Muscle layer of duodenum (tissue), 2 donors: Measurements from ENCODE around the gene NISCH.
"Not testable (repeated sequence)": the region's sequence is repeated elsewhere in the genome, so short reads cannot be mapped to it uniquely, and the experiment has no call there.

ENCODE experiments used
- H3K27ac ChIP-seq: one replicate; pipeline ENCODE4 v1.7.0; 2013; ENCODE audit warnings: mild to moderate bottlenecking, low read length
- H3K27me3 ChIP-seq: one replicate; pipeline ENCODE4 v1.7.0; 2013; ENCODE audit warnings: low read depth, mild to moderate bottlenecking, control low read depth, low read length
- H3K36me3 ChIP-seq, 2 donors: one replicate each; pipeline ENCODE4 v1.7.0; 2013; ENCODE audit warnings: low read length in 2 of 2, control low read depth in 1 of 2, mild to moderate bottlenecking in 1 of 2; ENCODE audit not compliant: insufficient read depth in 2 of 2, control insufficient read depth in 1 of 2
- H3K4me1 ChIP-seq, 2 donors: one replicate each; pipeline ENCODE4 v1.7.0; 2013; ENCODE audit warnings: low read length in 2 of 2, mild to moderate bottlenecking in 2 of 2, control low read depth in 1 of 2, moderate library complexity in 1 of 2; ENCODE audit not compliant: insufficient read depth in 2 of 2, control insufficient read depth in 1 of 2
- H3K4me3 ChIP-seq, 2 donors: one replicate each; pipeline ENCODE4 v1.7.0; 2013; ENCODE audit warnings: low read length in 2 of 2, low read depth in 1 of 2, mild to moderate bottlenecking in 1 of 2
- H3K9me3 ChIP-seq, 2 donors: one replicate each; pipeline ENCODE4 v1.7.0; 2013; ENCODE audit warnings: low read length in 2 of 2, control low read depth in 1 of 2, mild to moderate bottlenecking in 1 of 2; ENCODE audit not compliant: control insufficient read depth in 1 of 2
- donor health status: healthy.

Gene NISCH

DNA sequence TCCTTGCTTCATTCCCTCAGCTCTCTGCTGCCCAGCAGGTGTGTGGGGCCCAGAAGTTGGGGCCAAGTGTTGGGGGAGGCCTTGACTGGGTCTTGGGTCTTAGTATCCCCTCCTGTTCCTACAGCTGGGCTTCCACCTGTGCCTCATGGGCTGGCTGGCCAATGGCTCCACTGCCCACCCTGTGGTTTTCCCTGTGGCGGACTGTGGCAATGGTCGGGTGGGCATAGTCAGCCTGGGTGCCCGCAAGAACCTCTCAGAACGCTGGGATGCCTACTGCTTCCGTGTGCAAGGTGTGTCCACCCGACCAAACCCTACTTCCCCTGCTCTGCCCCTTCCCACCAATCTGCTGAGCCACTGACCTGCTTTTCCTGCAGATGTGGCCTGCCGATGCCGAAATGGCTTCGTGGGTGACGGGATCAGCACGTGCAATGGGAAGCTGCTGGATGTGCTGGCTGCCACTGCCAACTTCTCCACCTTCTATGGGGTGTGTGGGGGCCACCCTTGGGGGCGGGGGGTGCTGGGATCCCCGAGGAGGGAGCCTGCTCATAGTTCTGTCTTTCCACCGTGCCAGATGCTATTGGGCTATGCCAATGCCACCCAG lies 67.3 kb downstream of the NISCH start:
- Histone ChIP-seq H3K36me3 (peaks cover 4 to 5% of the 10 kb centered on the region in 2 donors), H3K27me3 (no peaks in the 10 kb centered on the region)

DNA sequence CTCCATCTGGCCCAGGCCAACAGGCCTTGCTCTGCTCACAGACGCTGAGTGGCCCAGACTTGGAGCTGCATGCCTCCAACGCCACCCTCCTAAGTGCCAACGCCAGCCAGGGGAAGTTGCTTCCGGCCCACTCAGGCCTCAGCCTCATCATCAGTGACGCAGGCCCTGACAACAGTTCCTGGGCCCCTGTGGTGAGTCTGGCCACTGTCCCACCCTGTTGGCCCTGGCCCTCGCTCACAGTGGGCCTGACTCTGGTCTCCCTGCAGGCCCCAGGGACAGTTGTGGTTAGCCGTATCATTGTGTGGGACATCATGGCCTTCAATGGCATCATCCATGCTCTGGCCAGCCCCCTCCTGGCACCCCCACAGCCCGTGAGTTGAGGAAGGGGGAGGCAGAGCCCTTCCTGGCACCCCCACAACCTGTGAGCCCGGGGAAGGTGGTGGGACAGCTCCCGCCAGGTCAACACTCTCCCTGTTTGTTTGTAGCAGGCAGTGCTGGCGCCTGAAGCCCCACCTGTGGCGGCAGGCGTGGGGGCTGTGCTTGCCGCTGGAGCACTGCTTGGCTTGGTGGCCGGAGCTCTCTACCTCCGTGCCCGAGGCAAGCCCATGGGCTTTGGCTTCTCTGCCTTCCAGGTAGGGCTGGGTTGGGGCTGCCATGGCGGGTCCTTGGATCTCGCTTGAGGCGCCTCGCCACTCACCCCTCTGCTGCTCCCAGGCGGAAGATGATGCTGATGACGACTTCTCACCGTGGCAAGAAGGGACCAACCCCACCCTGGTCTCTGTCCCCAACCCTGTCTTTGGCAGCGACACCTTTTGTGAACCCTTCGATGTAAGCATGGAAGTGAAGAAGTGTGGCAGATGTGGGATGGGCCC lies 68.2 kb downstream of the NISCH start:
- Histone ChIP-seq H3K27ac (no peak overlapping the region), H3K9me3 (no peaks in the 10 kb centered on the region), H3K4me3 (no peak overlapping the region), H3K27me3 (no peaks in the 10 kb centered on the region), H3K4me1 (no peaks in the 10 kb centered on the region), H3K36me3 (peaks cover 4 to 9% of the 10 kb centered on the region in 2 donors)

More for the DNA sequence above, 67.3 kb downstream of the NISCH start:
- no peaks in the 10 kb centered on the region for H3K4me1 ChIP-seq
- H3K27ac ChIP-seq: no peak overlapping the region
- no peaks in the 10 kb centered on the region for H3K9me3 ChIP-seq
- H3K4me3 ChIP-seq: no peak overlapping the region

DNA sequence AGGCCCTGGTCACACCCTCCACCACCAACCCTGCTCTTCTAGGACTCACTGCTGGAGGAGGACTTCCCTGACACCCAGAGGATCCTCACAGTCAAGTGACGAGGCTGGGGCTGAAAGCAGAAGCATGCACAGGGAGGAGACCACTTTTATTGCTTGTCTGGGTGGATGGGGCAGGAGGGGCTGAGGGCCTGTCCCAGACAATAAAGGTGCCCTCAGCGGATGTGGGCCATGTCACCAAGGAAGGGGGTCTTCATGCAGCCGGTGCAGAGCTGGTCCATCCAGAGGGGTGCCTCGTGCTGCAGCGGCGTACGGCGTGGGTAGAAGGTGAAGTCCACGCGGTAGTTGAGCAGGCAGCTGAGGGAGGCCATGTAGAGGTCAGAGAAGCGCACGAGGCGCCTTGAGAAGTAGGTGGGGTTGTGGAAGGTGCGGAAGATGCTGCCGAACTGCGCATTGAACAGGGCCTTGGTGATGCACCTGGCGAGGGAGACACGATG lies 68.9 kb downstream of the NISCH start:
- Histone ChIP-seq H3K27ac (no peak overlapping the region), H3K4me3 (no peak overlapping the region)

DNA sequence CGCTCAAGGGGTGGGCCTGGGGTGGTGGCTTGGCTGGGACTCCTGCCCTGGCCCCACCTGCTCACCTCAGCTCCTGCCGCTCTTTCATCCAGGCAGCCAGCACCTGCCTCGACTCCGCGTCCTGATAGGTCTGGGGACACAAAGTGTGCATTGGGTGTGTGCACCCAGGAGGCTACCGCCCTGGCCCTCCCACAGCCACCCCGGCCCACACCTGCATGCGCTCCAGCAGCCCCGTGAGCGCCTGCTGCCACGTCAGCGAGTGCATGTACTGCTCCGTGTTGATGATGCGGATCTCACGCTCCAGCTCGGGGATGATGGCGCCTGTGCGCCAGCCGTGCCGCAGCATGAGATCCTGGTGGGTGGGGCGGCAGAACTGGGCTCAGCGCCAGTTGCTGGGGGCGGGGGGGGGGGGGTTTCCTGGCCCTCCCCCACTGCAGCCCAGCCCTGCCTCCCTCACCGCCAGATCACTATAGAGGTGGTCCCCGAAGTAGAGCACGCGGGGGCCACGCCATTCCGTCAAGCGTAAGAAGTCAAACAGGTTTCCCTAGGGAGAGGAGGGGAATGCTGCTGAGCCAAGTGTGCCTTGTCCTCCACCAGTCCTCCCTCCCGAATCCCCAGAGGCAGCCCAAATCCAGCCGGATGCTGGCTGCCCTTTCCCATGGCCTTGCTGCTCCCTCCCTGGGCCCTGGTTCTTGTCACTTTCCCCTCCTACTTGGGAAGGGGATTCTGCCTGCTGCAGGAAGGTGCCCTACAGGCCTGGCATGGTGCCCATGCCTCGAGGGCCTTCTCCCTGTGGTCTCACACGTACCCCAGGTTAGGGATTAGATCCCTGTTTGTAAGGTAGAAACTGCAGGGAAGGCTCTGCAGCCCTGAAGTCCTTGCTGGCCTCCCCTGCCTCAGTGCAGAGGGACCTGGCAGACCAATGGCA lies 69.6 kb downstream of the NISCH start:
- Histone ChIP-seq H3K27ac (no peak overlapping the region), H3K9me3 (no peaks in the 10 kb centered on the region), H3K4me3 (no peak overlapping the region), H3K27me3 (no peaks in the 10 kb centered on the region), H3K36me3 (peaks cover 0 to 9% of the 10 kb centered on the region in 2 donors), H3K4me1 (no peaks in the 10 kb centered on the region)

More for the DNA sequence above, 68.9 kb downstream of the NISCH start:
- Histone ChIP-seq H3K9me3 (no peaks in the 10 kb centered on the region), H3K27me3 (no peaks in the 10 kb centered on the region), H3K4me1 (no peaks in the 10 kb centered on the region), H3K36me3 (peaks cover 4 to 9% of the 10 kb centered on the region in 2 donors)

DNA sequence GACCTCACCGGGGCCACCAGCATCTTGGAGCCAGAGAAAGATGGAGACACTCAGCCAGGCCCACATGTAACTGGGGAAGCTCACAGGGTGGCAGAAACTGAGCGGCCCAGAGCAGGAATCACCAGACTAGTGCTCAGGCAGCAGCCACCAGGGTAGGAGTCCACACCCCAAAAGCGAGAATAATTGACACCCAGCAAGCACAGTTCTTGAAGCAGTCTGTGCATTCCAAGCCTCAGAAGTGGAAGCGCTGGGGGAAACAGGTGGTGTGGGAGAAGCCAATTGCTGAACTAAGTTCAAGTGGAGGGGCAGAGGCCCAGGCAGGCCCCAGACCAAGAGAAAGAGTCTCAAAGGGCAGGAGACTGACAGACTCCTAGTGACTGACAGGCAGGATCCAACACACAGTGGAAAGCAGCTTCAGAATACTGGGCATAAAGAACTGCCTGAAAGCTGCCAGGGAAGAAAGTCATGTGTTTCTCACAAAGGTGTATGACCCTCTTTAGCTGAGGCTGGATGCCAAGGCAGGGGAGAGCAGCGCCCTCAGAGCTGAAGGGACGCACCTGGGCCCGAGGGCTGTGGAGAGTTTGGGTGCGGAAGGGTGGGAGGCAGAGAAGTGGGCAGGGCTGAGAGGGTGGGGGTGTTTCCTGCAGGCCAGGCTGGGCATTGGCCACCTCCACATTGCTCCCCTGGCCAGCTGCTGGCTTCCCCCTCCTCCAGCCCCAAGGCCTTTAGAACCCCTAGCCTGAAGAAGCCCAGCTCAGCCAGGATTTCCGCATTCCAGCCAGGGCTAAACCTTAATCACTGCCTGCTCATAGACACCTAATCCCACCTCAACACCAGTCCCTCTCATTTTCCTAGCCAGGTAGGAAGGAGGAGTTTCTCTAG lies 70.5 kb downstream of the NISCH start:
- Histone ChIP-seq H3K9me3 (no peaks in the 10 kb centered on the region), H3K27me3 (no peaks in the 10 kb centered on the region), H3K36me3 (peaks cover 0 to 9% of the 10 kb centered on the region in 2 donors), H3K27ac (no peak overlapping the region), H3K4me1 (no peaks in the 10 kb centered on the region), H3K4me3 (no peak overlapping the region)

DNA sequence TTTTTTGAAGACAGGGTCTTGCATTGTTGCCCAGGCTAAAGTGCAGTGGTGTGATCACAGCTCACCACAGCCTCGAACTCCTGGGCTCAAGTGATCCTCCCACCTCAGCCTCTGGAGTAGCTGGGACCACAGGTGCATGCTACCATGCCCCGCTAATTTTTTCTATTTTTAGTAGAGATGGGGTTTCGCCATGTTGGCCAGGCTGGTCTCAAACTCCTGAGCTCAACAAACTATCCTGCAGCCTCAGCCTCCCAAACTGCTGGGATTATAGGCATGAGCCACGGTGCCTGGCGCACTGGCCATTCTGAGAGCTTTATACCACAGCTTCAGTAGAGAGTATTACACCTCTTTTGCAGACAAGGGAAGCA lies 71.3 kb downstream of the NISCH start:
- H3K36me3 ChIP-seq, H3K4me1 ChIP-seq, H3K27me3 ChIP-seq, H3K9me3 ChIP-seq, H3K27ac ChIP-seq, H3K4me3 ChIP-seq: not testable (repeated sequence)

DNA sequence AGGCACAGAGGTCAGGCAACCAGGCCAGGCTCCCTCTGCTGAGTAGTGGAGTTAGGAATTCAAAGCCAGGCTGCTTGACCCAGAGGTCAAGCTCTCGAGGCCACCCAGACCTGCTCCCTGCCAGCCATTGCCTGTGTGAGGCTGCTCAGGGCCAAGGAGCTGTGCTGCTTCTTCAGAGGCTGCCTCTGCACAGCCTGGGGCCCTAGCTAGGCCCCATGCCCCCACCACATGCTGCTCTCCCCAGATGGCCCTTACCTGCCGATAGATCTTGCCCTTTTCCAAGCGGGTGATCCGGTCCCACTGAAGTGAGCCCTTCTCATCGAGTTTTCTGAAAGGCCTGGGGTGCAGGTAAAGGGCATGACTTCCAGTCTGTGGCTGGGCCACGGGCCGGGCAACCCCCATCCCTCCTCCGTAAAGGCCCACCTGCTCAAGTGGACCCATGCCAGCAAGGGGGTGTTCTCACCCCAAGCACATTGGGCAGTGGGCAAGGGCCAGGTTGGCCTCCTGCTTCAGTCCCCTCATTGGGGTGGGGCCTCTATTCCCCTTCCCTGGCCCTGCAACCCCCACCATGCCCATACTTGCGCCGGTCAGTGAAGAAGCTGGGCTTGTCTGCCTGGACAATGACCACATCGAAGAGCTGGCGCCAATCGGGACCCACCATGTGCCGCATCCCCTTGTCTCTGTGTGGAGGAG lies 71.8 kb downstream of the NISCH start:
- Histone ChIP-seq H3K4me3 (no peak overlapping the region), H3K27ac (no peak overlapping the region), H3K36me3 (peaks cover 0 to 9% of the 10 kb centered on the region in 2 donors), H3K4me1 (peaks cover 0 to under 1% of the 10 kb centered on the region in 2 donors), H3K9me3 (no peaks in the 10 kb centered on the region), H3K27me3 (no peaks in the 10 kb centered on the region)

DNA sequence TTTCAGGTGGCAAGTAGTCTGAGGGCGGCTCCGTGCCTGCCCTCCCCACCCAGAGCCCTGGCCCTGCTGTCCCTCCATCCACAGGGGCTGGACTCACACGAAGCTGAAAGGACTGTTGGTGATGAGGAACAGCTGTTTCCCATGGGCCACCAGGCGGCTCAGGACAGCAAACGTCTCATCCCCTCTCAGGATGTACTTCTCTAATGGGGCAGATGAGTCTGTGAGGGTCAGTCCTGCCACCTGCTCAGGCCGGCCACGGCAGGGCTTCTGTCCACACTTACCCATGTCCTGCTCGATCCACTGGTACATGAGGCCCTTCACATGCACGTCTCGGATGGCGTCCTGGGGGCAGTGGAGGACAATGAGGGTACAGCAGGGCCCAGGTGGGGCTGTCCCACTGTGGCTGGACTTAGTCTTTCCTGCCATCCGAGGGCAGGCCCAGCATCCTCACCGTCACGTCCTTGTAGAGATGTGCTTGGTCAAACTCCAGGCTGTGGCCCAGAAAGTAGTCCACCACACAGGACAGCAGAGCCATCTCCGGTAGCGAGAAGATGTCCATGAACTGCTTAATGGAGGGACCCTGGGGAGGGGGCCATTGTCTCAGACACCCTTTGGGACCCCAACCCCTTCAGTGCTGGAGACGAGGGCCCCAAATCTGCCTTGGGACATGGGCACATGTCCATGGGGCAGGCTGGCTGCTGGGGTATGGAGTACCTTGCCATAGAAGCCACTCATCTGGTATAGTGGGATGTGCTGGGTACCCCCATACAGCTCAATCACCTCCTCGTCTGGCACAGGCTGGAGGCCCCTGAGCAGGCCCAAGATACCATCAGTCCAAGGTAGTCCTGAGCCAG lies 72.6 kb downstream of the NISCH start:
- peaks cover 0 to 9% of the 10 kb centered on the region in 2 donors for H3K36me3 ChIP-seq
- H3K27ac ChIP-seq: no peak overlapping the region
- peaks cover 0 to 8% of the 10 kb centered on the region in 2 donors for H3K4me1 ChIP-seq
- no peak overlapping the region for H3K4me3 ChIP-seq
- no peaks in the 10 kb centered on the region for H3K27me3 ChIP-seq
- H3K9me3 ChIP-seq: no peaks in the 10 kb centered on the region

DNA sequence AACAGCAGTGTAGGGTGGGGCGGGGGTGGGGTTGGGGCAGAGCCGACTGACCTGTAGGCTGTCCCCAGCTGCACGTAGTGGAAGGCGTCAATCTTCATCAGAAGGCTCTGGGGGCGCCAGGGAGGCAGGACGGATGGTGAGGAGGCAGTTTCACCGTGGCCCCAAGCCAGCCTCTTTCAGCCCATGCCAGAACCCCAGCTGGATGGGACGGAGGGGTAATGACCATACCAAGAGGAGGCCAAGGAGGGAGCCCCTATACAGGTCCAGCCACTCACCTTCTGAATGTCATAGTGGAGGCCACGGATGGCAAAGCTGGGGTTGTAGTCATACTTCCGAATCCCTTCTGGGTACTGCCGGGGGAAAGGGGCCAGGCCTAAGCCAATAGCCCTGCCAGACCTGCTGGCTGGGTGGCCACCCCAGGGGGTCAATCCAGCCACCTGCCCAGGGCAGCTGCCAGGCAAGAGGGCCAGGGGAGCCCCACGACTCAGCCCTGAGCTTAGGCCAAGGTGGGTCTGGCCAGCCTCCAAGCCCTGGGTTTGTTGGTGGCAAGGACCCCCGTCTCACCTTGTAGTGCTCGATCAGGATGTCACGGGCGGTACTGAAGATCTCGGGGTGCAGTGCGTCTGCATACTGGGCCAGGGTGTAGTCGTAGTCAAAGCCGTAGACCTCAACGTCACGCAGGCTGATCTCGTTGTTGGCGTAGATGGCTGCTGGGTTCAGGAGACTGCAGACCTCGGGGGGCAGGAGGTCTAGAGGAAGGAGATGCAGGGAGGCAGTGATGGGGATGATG lies 73.4 kb downstream of the NISCH start:
- peaks cover 0 to 9% of the 10 kb centered on the region in 2 donors for H3K4me1 ChIP-seq
- H3K36me3 ChIP-seq: peaks cover 0 to 9% of the 10 kb centered on the region in 2 donors
- no peaks in the 10 kb centered on the region for H3K9me3 ChIP-seq
- H3K27me3 ChIP-seq: no peaks in the 10 kb centered on the region
- H3K27ac ChIP-seq: no peak overlapping the region
- H3K4me3 ChIP-seq: no peak overlapping the region
